ENCODE data around the gene B4GALT5.
A peak's percentile ranks its signal among the peaks of the same experiment; 100 is the strongest.

B4GALT5 gene

GRCh38 chr20:49665796-49666195, 47.9 kb downstream of the B4GALT5 start:
- peak overlapping the region in 1 of 3 experiments; percentile 50 for H3K27ac Mint-ChIP-seq
- H3K9me3 Mint-ChIP-seq, result no peaks in the 10 kb centered on the region
- no peak overlapping the region for H3K4me3 Mint-ChIP-seq
- H3K4me1 Mint-ChIP-seq, result peaks cover 24% of the 10 kb centered on the region
- no peak for TF ChIP-seq CTCF (IDR thresholded peaks at IDR 0.05; ENCODE audit: unreplicated experiment in 3 of 3)
- H3K36me3 Mint-ChIP-seq (ENCODE audit: low read depth), result no peaks in the 10 kb centered on the region
- no peaks in the 10 kb centered on the region for H3K27me3 Mint-ChIP-seq (ENCODE audit: low read depth)

- peak overlapping the region in 1 of 3 experiments; percentile 2 for H3K27ac Mint-ChIP-seq
- H3K4me1 Mint-ChIP-seq, result peaks cover 24% of the 10 kb centered on the region
- H3K27me3 Mint-ChIP-seq (ENCODE audit: low read depth), result no peaks in the 10 kb centered on the region
- TF ChIP-seq CTCF (IDR thresholded peaks at IDR 0.05; ENCODE audit: unreplicated experiment in 3 of 3), result no peak
- H3K9me3 Mint-ChIP-seq, result no peaks in the 10 kb centered on the region
- H3K4me3 Mint-ChIP-seq, result no peak overlapping the region
- no peaks in the 10 kb centered on the region for H3K36me3 Mint-ChIP-seq (ENCODE audit: low read depth)
Measured at GRCh38 chr20:49664612-49665313, 48.9 kb downstream of the B4GALT5 start.

- Mint-ChIP-seq H3K4me3 (no peak overlapping the region), H3K27ac (peak overlapping the region in 1 of 3 experiments; percentile 5), H3K9me3 (no peaks in the 10 kb centered on the region), H3K36me3 (ENCODE audit: low read depth) (no peaks in the 10 kb centered on the region), H3K27me3 (ENCODE audit: low read depth) (no peaks in the 10 kb centered on the region), H3K4me1 (peaks cover 12% of the 10 kb centered on the region)
- no peak for TF ChIP-seq CTCF (IDR thresholded peaks at IDR 0.05; ENCODE audit: unreplicated experiment in 3 of 3)
Measured at GRCh38 chr20:49663112-49663511, 50.6 kb downstream of the B4GALT5 start.

- no peaks in the 10 kb centered on the region for H3K27me3 Mint-ChIP-seq (ENCODE audit: low read depth)
Measured at GRCh38 chr20:49661560-49662329, 51.9 kb downstream of the B4GALT5 start.

GRCh38 chr20:49660912-49661311, 52.8 kb downstream of the B4GALT5 start:
- TF ChIP-seq CTCF (IDR thresholded peaks at IDR 0.05; ENCODE audit: unreplicated experiment in 3 of 3), result no peak
- peaks cover 16% of the 10 kb centered on the region for H3K36me3 Mint-ChIP-seq (ENCODE audit: low read depth)
- H3K4me3 Mint-ChIP-seq, result no peak overlapping the region
- H3K9me3 Mint-ChIP-seq, result no peaks in the 10 kb centered on the region
- peaks cover 10% of the 10 kb centered on the region for H3K4me1 Mint-ChIP-seq
- H3K27ac Mint-ChIP-seq, result no peak overlapping the region
- H3K27me3 Mint-ChIP-seq (ENCODE audit: low read depth), result no peaks in the 10 kb centered on the region

More at GRCh38 chr20:49661560-49662329, 51.9 kb downstream of the B4GALT5 start:
- no peaks in the 10 kb centered on the region for H3K9me3 Mint-ChIP-seq
- peaks cover 10% of the 10 kb centered on the region for H3K4me1 Mint-ChIP-seq
- no peak for TF ChIP-seq CTCF (IDR thresholded peaks at IDR 0.05; ENCODE audit: unreplicated experiment in 3 of 3)
- H3K4me3 Mint-ChIP-seq, result no peak overlapping the region
- peaks cover 7% of the 10 kb centered on the region for H3K36me3 Mint-ChIP-seq (ENCODE audit: low read depth)
- peak overlapping the region in 1 of 3 experiments; percentile 43 for H3K27ac Mint-ChIP-seq

Data from nephron (organoid).